ES-I3 (cell line): Measurements from ENCODE around the gene LRRC26.

Experiments used
- H3K36me3 ChIP-seq: 2 replicates; pipeline ENCODE4 v1.6.1; 2013; ENCODE audit warnings: mild to moderate bottlenecking, low read length, control low read depth, moderate library complexity; ENCODE audit not compliant: insufficient read depth
- H3K4me1 ChIP-seq: 2 replicates; pipeline ENCODE4 v1.6.1; 2013; ENCODE audit warnings: mild to moderate bottlenecking, control low read depth, low read length; ENCODE audit not compliant: insufficient read depth
- H3K9ac ChIP-seq: 2 replicates; pipeline ENCODE4 v1.6.1; 2013; ENCODE audit warnings: low read depth, mild to moderate bottlenecking, low read length, moderate library complexity
- H3K9me3 ChIP-seq: 2 replicates; pipeline ENCODE4 v1.6.1; 2013; ENCODE audit warnings: mild to moderate bottlenecking, low read length, moderate library complexity; ENCODE audit not compliant: control insufficient read depth, insufficient read depth

LRRC26 gene

GRCh38 chr9:137169896-137170358 is at the start of gene LRRC26:
Gene LRRC26 (minus strand): TSS chr9:137170051. CDS start chr9:137169943, 108 bp downstream.
- Histone ChIP-seq H3K4me1 (no peaks in the 10 kb centered on the region), H3K36me3 (no peaks in the 10 kb centered on the region), H3K9ac (peak within 1 kb of the TSS; percentile 29), H3K9me3 (no peaks in the 10 kb centered on the region)

GRCh38 chr9:137218754-137219271 is 49.0 kb upstream of the LRRC26 start:
- Histone ChIP-seq H3K9me3 (no peaks in the 10 kb centered on the region), H3K4me1 (no peaks in the 10 kb centered on the region; the same call in 1 of the 2 replicates), H3K36me3 (no peaks in the 10 kb centered on the region), H3K9ac (no peak overlapping the region)

- H3K36me3 ChIP-seq: no peaks in the 10 kb centered on the region
- H3K9ac ChIP-seq: no peak overlapping the region
- H3K9me3 ChIP-seq: no peaks in the 10 kb centered on the region
- no peaks in the 10 kb centered on the region; the same call in 1 of the 2 replicates for H3K4me1 ChIP-seq
Observed at GRCh38 chr9:137218212-137218753, 48.4 kb upstream of the LRRC26 start.

DNA sequence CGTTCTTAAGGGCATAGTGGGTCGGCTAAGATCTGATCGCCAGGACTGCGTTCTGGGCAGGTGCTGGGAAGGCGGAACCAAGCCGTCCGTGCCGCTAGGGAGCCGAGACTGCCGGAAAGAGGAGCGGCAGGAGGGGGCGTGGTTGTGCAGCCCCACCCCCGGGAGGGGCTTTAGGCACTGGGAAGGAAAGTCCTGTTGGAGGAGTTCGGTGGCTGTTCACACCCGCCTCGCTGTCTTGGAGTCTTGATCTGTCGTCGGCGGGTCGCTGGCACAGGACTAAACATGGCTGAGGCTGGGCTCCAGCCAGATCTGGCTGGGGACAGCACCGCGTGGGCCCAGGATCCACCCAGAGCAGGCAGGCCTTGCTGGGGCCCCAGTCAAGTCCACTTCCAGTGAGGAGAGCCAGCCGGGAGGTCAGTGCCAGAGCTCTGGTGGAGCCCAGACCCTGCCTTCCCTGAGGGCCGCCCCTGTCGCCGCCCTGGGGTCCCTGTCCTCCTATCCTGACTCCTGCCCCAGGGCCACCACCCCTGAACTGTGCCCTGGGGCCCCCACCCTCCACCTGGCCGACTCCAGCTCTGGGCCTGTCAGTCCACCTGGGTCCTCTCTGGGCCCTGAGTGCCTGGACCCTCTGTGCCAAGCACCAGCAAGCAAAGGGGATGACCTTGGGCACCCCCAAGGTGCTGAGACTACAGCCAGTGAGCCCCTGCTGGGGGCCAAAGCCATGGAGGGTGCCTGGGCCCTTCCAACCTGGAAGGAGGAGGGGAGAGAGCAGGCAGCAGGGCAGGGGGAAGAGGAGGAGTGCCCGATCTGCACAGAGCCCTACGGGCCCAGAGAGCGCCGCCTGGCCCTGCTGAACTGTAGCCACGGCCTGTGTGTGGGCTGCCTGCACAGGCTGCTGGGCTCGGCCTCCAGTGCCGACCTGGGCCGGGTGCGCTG is 47.7 kb upstream of the LRRC26 start:
- H3K9me3 ChIP-seq: no peaks in the 10 kb centered on the region
- H3K4me1 ChIP-seq: no peaks in the 10 kb centered on the region; the same call in 1 of the 2 replicates
- H3K36me3 ChIP-seq: no peaks in the 10 kb centered on the region
- peak overlapping the region; percentile 28; the same call in 1 of the 2 replicates for H3K9ac ChIP-seq

GRCh38 chr9:137216188-137216965 is 46.5 kb upstream of the LRRC26 start:
- no peaks in the 10 kb centered on the region for H3K36me3 ChIP-seq

GRCh38 chr9:137215196-137215986 is 45.5 kb upstream of the LRRC26 start:
- Histone ChIP-seq H3K4me1 (no peaks in the 10 kb centered on the region; the same call in 1 of the 2 replicates), H3K9me3 (no peaks in the 10 kb centered on the region), H3K36me3 (no peaks in the 10 kb centered on the region), H3K9ac (no peak overlapping the region)

More at GRCh38 chr9:137216188-137216965, 46.5 kb upstream of the LRRC26 start:
- H3K4me1 ChIP-seq: no peaks in the 10 kb centered on the region; the same call in 1 of the 2 replicates
- H3K9ac ChIP-seq: no peak overlapping the region
- no peaks in the 10 kb centered on the region for H3K9me3 ChIP-seq

- no peak overlapping the region for H3K9ac ChIP-seq
- no peaks in the 10 kb centered on the region for H3K36me3 ChIP-seq
- no peaks in the 10 kb centered on the region; the same call in 1 of the 2 replicates for H3K4me1 ChIP-seq
- H3K9me3 ChIP-seq: no peaks in the 10 kb centered on the region
Observed at GRCh38 chr9:137214620-137215019, 44.8 kb upstream of the LRRC26 start.

GRCh38 chr9:137213160-137214060 is 43.6 kb upstream of the LRRC26 start:
- Histone ChIP-seq H3K36me3 (no peaks in the 10 kb centered on the region), H3K4me1 (no peaks in the 10 kb centered on the region), H3K9ac (no peak overlapping the region), H3K9me3 (no peaks in the 10 kb centered on the region)

DNA sequence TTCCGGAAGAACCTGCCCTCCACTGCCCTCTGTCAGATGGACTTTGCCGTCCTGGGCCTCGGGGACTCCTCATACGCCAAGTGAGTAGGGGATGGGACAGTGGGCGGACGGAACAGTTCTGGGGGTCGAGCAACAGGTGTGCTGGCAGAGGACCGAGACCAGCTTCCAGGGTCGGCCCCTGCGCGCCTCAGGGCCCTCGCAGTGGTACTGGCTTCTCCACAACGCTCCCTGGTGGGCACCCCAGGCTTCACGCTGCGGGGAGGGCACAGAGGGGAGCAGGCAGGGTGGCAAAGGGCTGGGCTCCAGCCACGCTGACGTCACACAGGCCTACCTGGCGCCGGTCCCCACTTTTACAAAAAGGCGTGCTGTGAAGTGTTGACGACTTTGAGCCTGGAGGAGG is 42.7 kb upstream of the LRRC26 start:
- Histone ChIP-seq H3K9me3 (no peaks in the 10 kb centered on the region), H3K36me3 (no peaks in the 10 kb centered on the region), H3K4me1 (no peaks in the 10 kb centered on the region), H3K9ac (no peak overlapping the region)

DNA sequence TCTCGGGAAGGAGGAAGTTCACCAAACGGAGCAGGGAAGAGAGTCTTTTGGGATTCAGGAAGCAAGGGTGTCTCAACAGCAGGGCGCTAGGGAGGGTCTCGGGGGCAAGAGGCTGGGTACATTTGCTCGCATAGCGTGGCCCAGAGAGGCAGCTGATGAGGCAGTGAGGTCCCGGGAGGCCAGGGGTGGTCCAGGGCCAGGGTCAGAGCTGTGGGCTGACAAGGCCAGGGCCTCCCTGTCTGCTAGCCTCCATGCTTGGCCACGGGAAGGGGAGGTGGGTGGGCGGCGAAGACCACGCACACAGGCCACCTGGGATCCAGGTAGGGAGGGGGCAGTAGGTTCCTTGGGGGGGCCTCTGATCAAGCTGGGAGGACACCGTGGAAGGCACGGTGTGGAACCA is 41.7 kb upstream of the LRRC26 start:
- H3K36me3 ChIP-seq: no peaks in the 10 kb centered on the region; the same call in 1 of the 2 replicates
- no peak overlapping the region for H3K9ac ChIP-seq
- H3K4me1 ChIP-seq: no peaks in the 10 kb centered on the region
- no peaks in the 10 kb centered on the region for H3K9me3 ChIP-seq

GRCh38 chr9:137206602-137207001 is 36.8 kb upstream of the LRRC26 start:
- H3K9me3 ChIP-seq: no peaks in the 10 kb centered on the region

GRCh38 chr9:137205126-137206069 is 35.5 kb upstream of the LRRC26 start, which contains the start of the genes NDOR1 and TMEM203:
Gene NDOR1 (plus strand): TSS chr9:137205700. CDS start chr9:137205778, 78 bp downstream.
Gene TMEM203 (minus strand): TSS chr9:137205648. CDS start chr9:137205414, 234 bp downstream.
- Histone ChIP-seq H3K36me3 (no peaks in the 10 kb centered on the region; the same call in 1 of the 2 replicates), H3K4me1 (peaks cover 6% of the 10 kb centered on the region), H3K9me3 (no peaks in the 10 kb centered on the region), H3K9ac (peak within 1 kb of the TSS; percentile 73)

More at GRCh38 chr9:137206602-137207001, 36.8 kb upstream of the LRRC26 start:
- Histone ChIP-seq H3K9ac (no peak overlapping the region; the same call in 1 of the 2 replicates), H3K36me3 (no peaks in the 10 kb centered on the region; the same call in 1 of the 2 replicates), H3K4me1 (peaks cover 6% of the 10 kb centered on the region)
